Endothelial cell of umbilical vein (primary cell): ENCODE results near the gene ANK2. TPM values are rescaled to one million over a fixed set of nuclear protein-coding genes. Genes with fewer than 3 reads are reported as not detected.

Source experiments
- BruUV-seq: library from RNA; stranded (reverse); fragments of 400-500 nt; replicated peaks from 2 replicates; lab custom pipeline; 2021; lab: Mats Ljungman, UMichigan
- CTCF ChIA-PET: fragments of 300-600, 350-600 bp; sonication (Branson Sonifier 250); formaldehyde crosslinking; loops from one replicate; lab custom pipeline; 2021; ENCODE audit warnings: antibody characterized with exemption, inconsistent platforms; lab: Charles Lee
- POLR2A ChIA-PET: fragments of 300-600, 350-600 bp; sonication (Branson Sonifier 250); formaldehyde crosslinking; loops from one replicate; lab custom pipeline; 2021; ENCODE audit warnings: antibody characterized with exemption, inconsistent platforms; lab: Charles Lee
- DNase-seq: peaks from one replicate; pipeline ENCODE4 v3.0.0-alpha.2; 2011; ENCODE audit warnings: low read depth, low spot score
- FAIRE-seq: peaks from 2 replicates; lab custom pipeline; 2011; peaks lifted over from hg19 to GRCh38; lab: Jason Lieb, UNC
- H2AFZ ChIP-seq: 2 replicates; pipeline ENCODE4 v1.6.0; 2012; ENCODE audit warnings: low read depth, low read length, control low read depth, inconsistent platforms
- H3K27ac ChIP-seq: 2 replicates; pipeline ENCODE4 v1.5.1; 2011; ENCODE audit warnings: low read depth, mild to moderate bottlenecking, control low read depth, low read length, moderate library complexity; ENCODE audit not compliant: insufficient read depth
- H3K27me3 ChIP-seq, 2 experiments: 2 replicates each; pipeline versions ENCODE4 v1.6.0 to v1.6.1; 2011; ENCODE audit warnings: low read length in 2 of 2, mixed read lengths in 1 of 2; ENCODE audit not compliant: control insufficient read depth in 2 of 2, insufficient read depth in 2 of 2
- H3K36me3 ChIP-seq, 2 experiments: 2 replicates in 1 of 2; 3 replicates in 1 of 2; pipeline ENCODE4 v1.5.1; 2011; ENCODE audit warnings: low read length in 2 of 2, mild to moderate bottlenecking in 1 of 2, moderate library complexity in 1 of 2; ENCODE audit not compliant: control insufficient read depth in 2 of 2, insufficient read depth in 2 of 2; ENCODE audit errors: extremely low read depth in 1 of 2
- H3K4me1 ChIP-seq: 3 replicates; pipeline ENCODE4 v1.5.1; 2011; ENCODE audit warnings: mild to moderate bottlenecking, low read length; ENCODE audit not compliant: control insufficient read depth, insufficient read depth; ENCODE audit errors: extremely low read depth
- H3K4me2 ChIP-seq: 2 replicates; pipeline ENCODE4 v1.6.1; 2011; ENCODE audit warnings: low read length, control low read depth, mixed read lengths; ENCODE audit not compliant: insufficient read depth
- H3K4me3 ChIP-seq, 3 experiments: fragments of 200-600 bp in 1 of 3; sonication (generic), shearing (Covaris generic) in 1 of 3; replicated peaks in 1 of 3; 2 replicates each; pipeline ENCODE4 v1.5.1; 2011 to 2016; ENCODE audit warnings: control low read depth in 3 of 3, low read length in 3 of 3, mild to moderate bottlenecking in 2 of 3, inconsistent platforms in 1 of 3, low read depth in 1 of 3, moderate library complexity in 1 of 3; ENCODE audit not compliant: insufficient read depth in 1 of 3
- H3K79me2 ChIP-seq: 2 replicates; pipeline ENCODE4 v1.6.0; 2012; ENCODE audit warnings: low read length, inconsistent platforms; ENCODE audit not compliant: control insufficient read depth, insufficient read depth
- H3K9ac ChIP-seq: replicated peaks from 2 replicates; pipeline ENCODE3; 2011; ENCODE audit warnings: low read length, control low read depth; ENCODE audit not compliant: insufficient read depth; ENCODE audit errors: extremely low read depth
- H3K9me1 ChIP-seq: replicated peaks from 3 replicates; pipeline ENCODE4 v1.6.0; 2011; ENCODE audit warnings: mild to moderate bottlenecking, low read length; ENCODE audit not compliant: control insufficient read depth, insufficient read depth; ENCODE audit errors: extremely low read depth
- H3K9me3 ChIP-seq: replicated peaks from 2 replicates; pipeline ENCODE4 v1.5.1; 2012; ENCODE audit warnings: low read length, inconsistent platforms; ENCODE audit not compliant: control insufficient read depth, insufficient read depth
- H4K20me1 ChIP-seq: replicated peaks from 2 replicates; pipeline ENCODE3; 2011; ENCODE audit warnings: mild to moderate bottlenecking, low read length; ENCODE audit not compliant: control insufficient read depth, insufficient read depth; ENCODE audit errors: extremely low read depth
- CTCF ChIP-seq, 2 donors: IDR thresholded peaks; 1 replicate in 1 of 2; 2 replicates in 1 of 2; pipeline ENCODE4 v1.5.1; 2011; ENCODE audit warnings: low read length in 2 of 2, mild to moderate bottlenecking in 2 of 2, moderate library complexity in 2 of 2, control low read depth in 1 of 2, inconsistent platforms in 1 of 2, low read depth in 1 of 2; ENCODE audit not compliant: insufficient read depth in 1 of 2; ENCODE audit errors: extremely low read depth in 1 of 2
- EZH2 ChIP-seq: IDR thresholded peaks from 2 replicates; pipeline ENCODE4 v1.6.1; 2012; ENCODE audit warnings: borderline replicate concordance, low read depth, mild to moderate bottlenecking, moderate library complexity, low read length, inconsistent platforms; ENCODE audit not compliant: severe bottlenecking
- FOS ChIP-seq: IDR thresholded peaks from 2 replicates; pipeline ENCODE4 v1.6.1; 2011; ENCODE audit warnings: mild to moderate bottlenecking, low read length, moderate library complexity, borderline replicate concordance; ENCODE audit not compliant: insufficient read depth
- GATA2 ChIP-seq: IDR thresholded peaks from 2 replicates; pipeline ENCODE4 v1.7.0; 2011; ENCODE audit warnings: low read depth, mild to moderate bottlenecking, moderate library complexity, mixed read lengths, low read length; ENCODE audit not compliant: insufficient read length, insufficient read depth
- JUN ChIP-seq: IDR thresholded peaks from 2 replicates; pipeline ENCODE4 v1.6.1; 2011; ENCODE audit warnings: borderline replicate concordance, low read depth; ENCODE audit not compliant: insufficient read length, insufficient read depth
- MAX ChIP-seq: IDR thresholded peaks from 2 replicates; pipeline ENCODE4 v1.6.1; 2011; ENCODE audit not compliant: insufficient read depth, insufficient read length
- MYC ChIP-seq: IDR thresholded peaks from one replicate; pipeline ENCODE4 v1.6.1; 2011; ENCODE audit warnings: mild to moderate bottlenecking, low read depth, low read length
- POLR2A ChIP-seq: IDR thresholded peaks from 2 replicates; pipeline ENCODE4 v1.6.1; 2012; ENCODE audit warnings: low read depth, mild to moderate bottlenecking, control low read depth, low read length
- POLR2AphosphoS5 ChIP-seq: IDR thresholded peaks from 2 replicates; pipeline ENCODE4 v1.6.1; 2012; ENCODE audit warnings: low read depth, mild to moderate bottlenecking, control low read depth, low read length, moderate library complexity; ENCODE audit not compliant: insufficient read depth
- dilution Hi-C: fragments of 300-500 bp; cut with MboI; formaldehyde crosslinking; loops from one replicate; pipeline ENCODE4 v1.15.0; 2019; ENCODE audit warnings: low sequenced_read_pairs; ENCODE audit not compliant: extremely low pct_ligation_motif_present
- intact Hi-C: fragments of 100-400 bp; cut with micrococcal nuclease; formaldehyde crosslinking; loops from one replicate; pipeline ENCODE4 v1.10.0; 2022
- polyA plus RNA-seq, 4 experiments: library from polyadenylated mRNA; depleted of rRNA in 3 of 4; stranded (reverse) in 3 of 4; unstranded in 1 of 4; fragments of >200 nt; gene quantifications; 2 replicates each; pipeline versions ENCODE4 v1.2.1 to v1.2.3, GENCODE V29; 2011 to 2012; ENCODE audit warnings: missing spikeins in 1 of 4
- total RNA-seq: library from RNA; stranded (reverse); gene quantifications from 2 replicates; pipeline ENCODE4 v1.2.3, GENCODE V29; 2021

The ANK2 gene
- total and polyA plus RNA-seq, 2 donors (not counting 3 experiments of a cell fraction or from before 2014, with no cell fraction given) = not detected

GRCh38 chr4:113008135-113008534 lies 41.3 kb upstream of the ANK2 start:
- no peaks in the 10 kb centered on the region for H3K27me3 ChIP-seq
- intact Hi-C loops = no loop called here
- TF ChIP-seq GATA2 = no peak
- TF ChIP-seq POLR2A = no peak
- TF ChIP-seq JUN = no peak
- no peak for TF ChIP-seq EZH2
- no peak for TF ChIP-seq CTCF (IDR thresholded peaks at IDR 0.05; ENCODE audit: extremely low read depth in 1 of 2, insufficient read depth in 1 of 2, low read depth in 1 of 2, low read length in 2 of 2)
- TF ChIP-seq MYC = no peak
- TF ChIP-seq FOS = no peak
- TF ChIP-seq MAX = no peak
- TF ChIP-seq POLR2AphosphoS5 = no peak
- BruUV-seq = no TSS peak
- no peak overlapping the region for H3K27ac ChIP-seq
- no peak overlapping the region for H2AFZ ChIP-seq
- DNase-seq = no peak
- ChIA-PET POLR2A (no interaction called here), CTCF (no interaction called here)
- H3K9me1 ChIP-seq = no peaks in the 10 kb centered on the region
- FAIRE-seq = no peak
- no peaks in the 10 kb centered on the region for H4K20me1 ChIP-seq
- dilution Hi-C loops = no loop called here
- no peaks in the 10 kb centered on the region for H3K9me3 ChIP-seq
- H3K9ac ChIP-seq = no peak overlapping the region
- no peaks in the 10 kb centered on the region for H3K79me2 ChIP-seq
- no peak overlapping the region for H3K4me3 ChIP-seq
- H3K4me2 ChIP-seq = no peak overlapping the region
- no peaks in the 10 kb centered on the region for H3K36me3 ChIP-seq
- H3K4me1 ChIP-seq = no peaks in the 10 kb centered on the region
